NCI-H82 treated with DMSO at 0.1 percent for 48 hours (cell line): Measurements from ENCODE around the gene SYNRG.

Source experiments
- DNase-seq: peaks from one replicate; lab custom pipeline; 2025; ENCODE audit not compliant: unreplicated experiment; lab: John Stamatoyannopoulos, UW

The SYNRG gene

GRCh38 chr17:37480427-37480826 lies 128.8 kb downstream of the SYNRG start:
- no peak for DNase-seq

GRCh38 chr17:37479025-37479424 lies 130.2 kb downstream of the SYNRG start:
- DNase-seq, result no peak

- no peak for DNase-seq
Observed at GRCh38 chr17:37478187-37478586, 131.0 kb downstream of the SYNRG start.

GRCh38 chr17:37476431-37477120 lies 132.6 kb downstream of the SYNRG start:
- DNase-seq, result peak; percentile 30

- DNase-seq, result no peak
Observed at GRCh38 chr17:37475731-37476420, 133.3 kb downstream of the SYNRG start.

- no peak for DNase-seq
Observed at GRCh38 chr17:37470181-37470580, 139.0 kb downstream of the SYNRG start.

- DNase-seq, result no peak
Observed at GRCh38 chr17:37466471-37466870, 142.7 kb downstream of the SYNRG start.

- no peak for DNase-seq
Observed at GRCh38 chr17:37465069-37465616, 144.1 kb downstream of the SYNRG start.
